HCT116 (cell line): Measurements from ENCODE around the gene RNF208. TPM values are rescaled to one million over a fixed set of nuclear protein-coding genes. Genes with fewer than 3 reads are reported as not detected.
A peak's percentile ranks its signal among the peaks of the same experiment; 100 is the strongest.

Experiments used
- ATAC-seq: fragments of 200-7000 bp; cut with Tn5 transposase; 2 replicates; pipeline ENCODE4 v1.9.1; 2020; ENCODE audit warnings: mild to moderate bottlenecking, moderate library complexity
- BruUV-seq: library from RNA; stranded (reverse); fragments of 400-500 nt; replicated peaks from 2 replicates; lab custom pipeline; 2021; lab: Mats Ljungman, UMichigan
- CTCF ChIA-PET: fragments of 300-600 bp; sonication (Branson Sonifier 250); formaldehyde crosslinking; loops from one replicate; lab custom pipeline; 2021; ENCODE audit warnings: antibody characterized with exemption; lab: Charles Lee
- POLR2A ChIA-PET: fragments of 300-600, 350-600 bp; sonication (Branson Sonifier 250); formaldehyde crosslinking; loops from one replicate; lab custom pipeline; 2021; ENCODE audit warnings: antibody characterized with exemption; lab: Charles Lee
- RAD21 ChIA-PET, 2 experiments: fragments of 300-600 bp; sonication (Branson Sonifier 250); formaldehyde crosslinking; loops; one replicate each; lab custom pipeline; 2023; ENCODE audit warnings: low total read pairs in 2 of 2; ENCODE audit not compliant: uncharacterized antibody in 2 of 2, unreplicated experiment in 2 of 2, low non-redundant PET in 1 of 2; lab: Charles Lee
- DNase-seq: peaks from one replicate; pipeline ENCODE4 v3.0.0-alpha.2; 2010; ENCODE audit warnings: low read depth, low spot score
- H2AFZ ChIP-seq: fragments of 200-600 bp; shearing (Covaris generic), sonication (generic); 2 replicates; pipeline ENCODE4 v1.6.1; 2017; ENCODE audit warnings: low read depth, mixed run types, mixed read lengths, antibody characterized with exemption, low read length; ENCODE audit not compliant: poor library complexity, severe bottlenecking
- H3K27ac ChIP-seq: 2 replicates; pipeline ENCODE4 v1.5.1; 2012; ENCODE audit warnings: low read depth, low read length
- H3K27me3 ChIP-seq: fragments of 200-600 bp; sonication (generic); 2 replicates; pipeline ENCODE4 v1.6.1; 2016; ENCODE audit warnings: mixed run types, low read length, mixed read lengths; ENCODE audit not compliant: insufficient read depth
- H3K36me3 ChIP-seq, 2 experiments: fragments of 200-500 bp in 1 of 2; fragments of 200-600 bp in 1 of 2; sonication (Bioruptor generic) in 1 of 2; sonication (generic) in 1 of 2; 2 replicates each; pipeline versions ENCODE4 v1.5.1 to v1.6.1; 2014 to 2016; ENCODE audit warnings: low read length in 2 of 2, inconsistent platforms in 1 of 2, mixed read lengths in 1 of 2, mixed run types in 1 of 2; ENCODE audit not compliant: insufficient read depth in 2 of 2, control insufficient read depth in 1 of 2
- H3K4me1 ChIP-seq, 2 experiments: fragments of 200-600 bp in 1 of 2; sonication (generic) in 1 of 2; 2 replicates each; pipeline versions ENCODE4 v1.5.1 to v1.6.1; 2012 to 2017; ENCODE audit warnings: low read length in 2 of 2, inconsistent platforms in 1 of 2, mild to moderate bottlenecking in 1 of 2, mixed read lengths in 1 of 2, mixed run types in 1 of 2, moderate library complexity in 1 of 2; ENCODE audit not compliant: insufficient read depth in 2 of 2, control insufficient read depth in 1 of 2
- H3K4me2 ChIP-seq: fragments of 200-600 bp; sonication (generic); 2 replicates; pipeline ENCODE4 v1.6.1; 2017; ENCODE audit warnings: mixed run types, low read length, mixed read lengths
- H3K4me3 ChIP-seq, 2 experiments: fragments of 200-600 bp in 1 of 2; sonication (generic) in 1 of 2; replicated peaks in 1 of 2; 2 replicates each; pipeline ENCODE4 v1.5.1; 2011 to 2016; ENCODE audit warnings: low read length in 2 of 2, control low read depth in 1 of 2, low read depth in 1 of 2, mild to moderate bottlenecking in 1 of 2, mixed read lengths in 1 of 2, mixed run types in 1 of 2
- H3K79me2 ChIP-seq: fragments of 200-600 bp; sonication (generic); 2 replicates; pipeline ENCODE4 v1.6.1; 2017; ENCODE audit warnings: mild to moderate bottlenecking, mixed run types, low read length, moderate library complexity, mixed read lengths; ENCODE audit not compliant: insufficient read depth
- H3K9ac ChIP-seq: fragments of 200-600 bp; sonication (generic); 2 replicates; pipeline ENCODE4 v1.6.1; 2016; ENCODE audit warnings: low read length, mixed read lengths
- H3K9me2 ChIP-seq: fragments of 200-600 bp; sonication (generic), shearing (Covaris generic); 2 replicates; pipeline ENCODE4 v1.6.1; 2017; ENCODE audit warnings: mixed run types, mild to moderate bottlenecking, moderate library complexity; ENCODE audit not compliant: insufficient read depth
- H3K9me3 ChIP-seq, 2 experiments: fragments of 200-500 bp in 1 of 2; fragments of 200-600 bp in 1 of 2; sonication (Bioruptor generic) in 1 of 2; sonication (generic) in 1 of 2; 2 replicates each; pipeline ENCODE4 v1.6.1; 2014 to 2017; ENCODE audit warnings: low read length in 2 of 2, mixed read lengths in 2 of 2, inconsistent platforms in 1 of 2, low read depth in 1 of 2, mild to moderate bottlenecking in 1 of 2, mixed run types in 1 of 2, moderate library complexity in 1 of 2; ENCODE audit not compliant: control insufficient read depth in 1 of 2, insufficient read depth in 1 of 2
- H4K20me1 ChIP-seq: fragments of 200-600 bp; sonication (generic), shearing (Covaris generic); 2 replicates; pipeline ENCODE4 v1.6.1; 2017; ENCODE audit warnings: mixed run types, mild to moderate bottlenecking, moderate library complexity; ENCODE audit not compliant: insufficient read depth
- CBX3 ChIP-seq: IDR thresholded peaks from 2 replicates; pipeline ENCODE4 v1.6.1; 2012; ENCODE audit warnings: low read depth
- CTCF ChIP-seq, 3 experiments: fragments of 200-600 bp in 1 of 3; sonication (generic) in 1 of 3; IDR thresholded peaks in 2 of 3; conservative IDR thresholded peaks in 1 of 3; 2 replicates each; pipeline ENCODE4 v1.5.1; 2012 to 2017; ENCODE audit warnings: low read depth in 2 of 3, low read length in 2 of 3, antibody characterized with exemption in 1 of 3, borderline replicate concordance in 1 of 3, control low read depth in 1 of 3, mild to moderate bottlenecking in 1 of 3, mixed read lengths in 1 of 3, mixed run types in 1 of 3, moderate library complexity in 1 of 3; ENCODE audit not compliant: insufficient read depth in 1 of 3
- ELF1 ChIP-seq: IDR thresholded peaks from 2 replicates; pipeline ENCODE4 v1.6.1; 2012; ENCODE audit warnings: low read depth, borderline replicate concordance
- JUND ChIP-seq: IDR thresholded peaks from 2 replicates; pipeline ENCODE4 v1.6.1; 2012
- POLR2A ChIP-seq: IDR thresholded peaks from 2 replicates; pipeline ENCODE4 v1.7.0; 2011; ENCODE audit warnings: borderline replicate concordance; ENCODE audit not compliant: insufficient read depth, insufficient read length; ENCODE audit errors: extremely low read depth
- POLR2AphosphoS5 ChIP-seq: IDR thresholded peaks from 2 replicates; pipeline ENCODE4 v1.6.1; 2011; ENCODE audit warnings: mild to moderate bottlenecking, low read depth, low read length, moderate library complexity
- SIN3A ChIP-seq: IDR thresholded peaks from 2 replicates; pipeline ENCODE4 v1.6.1; 2012; ENCODE audit warnings: low read depth
- intact Hi-C: fragments of 100-400 bp; cut with micrococcal nuclease; formaldehyde crosslinking; loops from 2 replicates; pipeline ENCODE4 v1.10.0; 2022
- total RNA-seq: library from RNA; stranded (reverse); gene quantifications from one replicate; pipeline ENCODE4 v1.2.1, GENCODE V29; 2021; ENCODE audit not compliant: unreplicated experiment

Gene RNF208
- total RNA-seq, 1 experiment from 2014 or later = 26.1 TPM

GRCh38 chr9:137236936-137237421 lies 14.9 kb upstream of the RNF208 start:
- intact Hi-C loops = no loop called here
- BruUV-seq = no TSS peak

More at GRCh38 chr9:137236936-137237421, 14.9 kb upstream of the RNF208 start:
- no peak overlapping the region for H2AFZ ChIP-seq
- DNase-seq = no peak
- H3K79me2 ChIP-seq = peaks cover 21% of the 10 kb centered on the region
- H3K4me3 ChIP-seq = peak overlapping the region in 1 of 2 experiments; percentile 28; a peak in 1 of 4 replicates
- H3K36me3 ChIP-seq = peaks cover under 1 to 4% of the 10 kb centered on the region in 2 experiments; a peak in 3 of 4 replicates
- peaks cover 23 to 40% of the 10 kb centered on the region in 2 experiments for H3K4me1 ChIP-seq
- H3K27me3 ChIP-seq = no peaks in the 10 kb centered on the region
- ATAC-seq = no peak
- H4K20me1 ChIP-seq = peaks cover 4% of the 10 kb centered on the region; the same call in 1 of the 2 replicates
- H3K9me3 ChIP-seq = no peaks in the 10 kb centered on the region
- ChIA-PET CTCF (interaction anchor here (0.5 to 2.8 kb wide), 43 partner anchors 9 to 459 kb away, joined by 3 to 43 read pairs (median 4); partner anchors contain the start of genes ANAPC2, CYSRT1, LRRC26 and MAN1B1), RAD21 (interaction anchor here (0.6 to 0.7 kb wide), 3 partner anchors 48 to 119 kb away, joined by 3 to 4 read pairs (median 3); no protein-coding TSS in a partner anchor), POLR2A (interaction anchor here (0.6 to 1.3 kb wide), 5 partner anchors 9 to 150 kb away, joined by 3 to 5 read pairs (median 4); partner anchors contain the start of genes MAN1B1 and RNF224)
- peak overlapping the region; percentile 30; the same call in 1 of the 2 replicates for H3K9ac ChIP-seq
- TF ChIP-seq POLR2AphosphoS5 (no peak), ELF1 (no peak), CTCF (IDR thresholded peaks at IDR 0.05 in 2 of 3, conservative IDR thresholded peaks at IDR 0.05 in 1 of 3; ENCODE audit: borderline replicate concordance in 1 of 3, insufficient read depth in 1 of 3, low read depth in 2 of 3, low read length in 2 of 3) (no peak), POLR2A (no peak), CBX3 (no peak), SIN3A (no peak), JUND (no peak)
- H3K4me2 ChIP-seq = peak overlapping the region; percentile 79
- no peaks in the 10 kb centered on the region for H3K9me2 ChIP-seq
- H3K27ac ChIP-seq = peak overlapping the region; percentile 58; the same call in 1 of the 2 replicates
